GM23338 (cell line): ENCODE measurements around the gene TRIP4.

Experiments used
- EZH2 ChIP-seq: fragments of 200-600 bp; sonication (generic); IDR thresholded peaks from one replicate; pipeline ENCODE4 v1.8.0; 2017; ENCODE audit warnings: antibody characterized with exemption, mild to moderate bottlenecking, low read depth; ENCODE audit not compliant: unreplicated experiment
- JUNB ChIP-seq: IDR thresholded peaks from one replicate; pipeline ENCODE4 v1.6.1; 2016; ENCODE audit warnings: antibody characterized with exemption; ENCODE audit not compliant: unreplicated experiment
- NANOG ChIP-seq: IDR thresholded peaks from 2 replicates; pipeline ENCODE4 v1.6.1; 2016; ENCODE audit warnings: antibody characterized with exemption, borderline replicate concordance
- POLR2AphosphoS5 ChIP-seq: IDR thresholded peaks from 2 replicates; pipeline ENCODE4 v1.6.1; 2016; ENCODE audit warnings: antibody characterized with exemption, low read depth
- STAT1 ChIP-seq: IDR thresholded peaks from one replicate; pipeline ENCODE4 v1.6.1; 2016; ENCODE audit warnings: antibody characterized with exemption; ENCODE audit not compliant: unreplicated experiment
- ZNF114 ChIP-seq: fragments of 250-450 bp; sonication (Bioruptor Pico); IDR thresholded peaks from 2 replicates; pipeline ENCODE4 v1.5.0; 2020; ENCODE audit warnings: mild to moderate bottlenecking, moderate library complexity
- TF ChIP-seq, protein P1 (sequence below), 2 experiments: fragments of 200-600 bp in 1 of 2; sonication (generic) in 1 of 2; conservative IDR thresholded peaks; 2 replicates each; pipeline versions ENCODE4 v1.5.1 to v1.6.1; 2016 to 2017; ENCODE audit warnings: antibody characterized with exemption in 2 of 2, low read depth in 2 of 2, mild to moderate bottlenecking in 2 of 2, moderate library complexity in 1 of 2
- TF ChIP-seq, protein P2 (sequence below): IDR thresholded peaks from one replicate; pipeline ENCODE4 v1.6.1; 2018; ENCODE audit warnings: antibody characterized with exemption; ENCODE audit not compliant: unreplicated experiment

DNA sequence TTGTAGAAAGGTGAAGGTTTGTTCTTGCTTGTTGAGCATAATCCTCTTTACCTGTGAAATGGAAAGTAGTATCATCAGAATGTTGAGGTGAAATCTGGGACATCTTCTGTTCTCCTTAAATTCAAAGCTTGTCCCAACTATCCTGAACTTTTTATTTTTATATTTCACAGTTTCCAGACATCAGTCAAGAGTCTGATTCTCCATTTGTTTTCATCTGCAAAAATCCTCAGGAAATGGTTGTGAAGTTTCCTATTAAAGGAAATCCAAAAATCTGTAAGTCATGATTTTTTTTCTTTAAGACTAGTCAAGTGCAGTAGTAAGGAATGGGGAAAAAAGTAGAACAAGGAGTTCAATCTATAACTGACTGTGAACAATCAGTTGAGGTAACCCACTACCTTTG, 57.2 kb downstream of the TRIP4 start:
- no peak for TF ChIP-seq POLR2AphosphoS5
- TF ChIP-seq, protein P1, sequence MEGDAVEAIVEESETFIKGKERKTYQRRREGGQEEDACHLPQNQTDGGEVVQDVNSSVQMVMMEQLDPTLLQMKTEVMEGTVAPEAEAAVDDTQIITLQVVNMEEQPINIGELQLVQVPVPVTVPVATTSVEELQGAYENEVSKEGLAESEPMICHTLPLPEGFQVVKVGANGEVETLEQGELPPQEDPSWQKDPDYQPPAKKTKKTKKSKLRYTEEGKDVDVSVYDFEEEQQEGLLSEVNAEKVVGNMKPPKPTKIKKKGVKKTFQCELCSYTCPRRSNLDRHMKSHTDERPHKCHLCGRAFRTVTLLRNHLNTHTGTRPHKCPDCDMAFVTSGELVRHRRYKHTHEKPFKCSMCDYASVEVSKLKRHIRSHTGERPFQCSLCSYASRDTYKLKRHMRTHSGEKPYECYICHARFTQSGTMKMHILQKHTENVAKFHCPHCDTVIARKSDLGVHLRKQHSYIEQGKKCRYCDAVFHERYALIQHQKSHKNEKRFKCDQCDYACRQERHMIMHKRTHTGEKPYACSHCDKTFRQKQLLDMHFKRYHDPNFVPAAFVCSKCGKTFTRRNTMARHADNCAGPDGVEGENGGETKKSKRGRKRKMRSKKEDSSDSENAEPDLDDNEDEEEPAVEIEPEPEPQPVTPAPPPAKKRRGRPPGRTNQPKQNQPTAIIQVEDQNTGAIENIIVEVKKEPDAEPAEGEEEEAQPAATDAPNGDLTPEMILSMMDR (conservative IDR thresholded peaks at IDR 0.05; ENCODE audit: low read depth in 2 of 2): no peak
- TF ChIP-seq, protein P2, sequence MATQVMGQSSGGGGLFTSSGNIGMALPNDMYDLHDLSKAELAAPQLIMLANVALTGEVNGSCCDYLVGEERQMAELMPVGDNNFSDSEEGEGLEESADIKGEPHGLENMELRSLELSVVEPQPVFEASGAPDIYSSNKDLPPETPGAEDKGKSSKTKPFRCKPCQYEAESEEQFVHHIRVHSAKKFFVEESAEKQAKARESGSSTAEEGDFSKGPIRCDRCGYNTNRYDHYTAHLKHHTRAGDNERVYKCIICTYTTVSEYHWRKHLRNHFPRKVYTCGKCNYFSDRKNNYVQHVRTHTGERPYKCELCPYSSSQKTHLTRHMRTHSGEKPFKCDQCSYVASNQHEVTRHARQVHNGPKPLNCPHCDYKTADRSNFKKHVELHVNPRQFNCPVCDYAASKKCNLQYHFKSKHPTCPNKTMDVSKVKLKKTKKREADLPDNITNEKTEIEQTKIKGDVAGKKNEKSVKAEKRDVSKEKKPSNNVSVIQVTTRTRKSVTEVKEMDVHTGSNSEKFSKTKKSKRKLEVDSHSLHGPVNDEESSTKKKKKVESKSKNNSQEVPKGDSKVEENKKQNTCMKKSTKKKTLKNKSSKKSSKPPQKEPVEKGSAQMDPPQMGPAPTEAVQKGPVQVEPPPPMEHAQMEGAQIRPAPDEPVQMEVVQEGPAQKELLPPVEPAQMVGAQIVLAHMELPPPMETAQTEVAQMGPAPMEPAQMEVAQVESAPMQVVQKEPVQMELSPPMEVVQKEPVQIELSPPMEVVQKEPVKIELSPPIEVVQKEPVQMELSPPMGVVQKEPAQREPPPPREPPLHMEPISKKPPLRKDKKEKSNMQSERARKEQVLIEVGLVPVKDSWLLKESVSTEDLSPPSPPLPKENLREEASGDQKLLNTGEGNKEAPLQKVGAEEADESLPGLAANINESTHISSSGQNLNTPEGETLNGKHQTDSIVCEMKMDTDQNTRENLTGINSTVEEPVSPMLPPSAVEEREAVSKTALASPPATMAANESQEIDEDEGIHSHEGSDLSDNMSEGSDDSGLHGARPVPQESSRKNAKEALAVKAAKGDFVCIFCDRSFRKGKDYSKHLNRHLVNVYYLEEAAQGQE: no peak
- no peak for TF ChIP-seq EZH2
- TF ChIP-seq JUNB: no peak
- no peak for TF ChIP-seq ZNF114
- no peak for TF ChIP-seq STAT1
- TF ChIP-seq NANOG: no peak
